ENCODE measurements around the gene TWIST2.

The TWIST2 gene

GRCh38 chr2:238955648-238956531, 108.0 kb downstream of the TWIST2 start:
- ATAC-seq = no peak
- H3K27me3 Mint-ChIP-seq = peaks cover 50% of the 10 kb centered on the region
- H3K27ac Mint-ChIP-seq = no peak overlapping the region
- no peaks in the 10 kb centered on the region for H3K36me3 Mint-ChIP-seq
- H3K4me1 Mint-ChIP-seq = no peaks in the 10 kb centered on the region
- no peaks in the 10 kb centered on the region for H3K9me3 Mint-ChIP-seq
- no peak overlapping the region for H3K4me3 Mint-ChIP-seq

GRCh38 chr2:238956676-238957075, 108.8 kb downstream of the TWIST2 start:
- H3K27me3 Mint-ChIP-seq = peaks cover 50% of the 10 kb centered on the region
- H3K9me3 Mint-ChIP-seq = no peaks in the 10 kb centered on the region
- ATAC-seq = no peak
- no peaks in the 10 kb centered on the region for H3K4me1 Mint-ChIP-seq
- no peak overlapping the region for H3K4me3 Mint-ChIP-seq
- H3K36me3 Mint-ChIP-seq = no peaks in the 10 kb centered on the region
- no peak overlapping the region for H3K27ac Mint-ChIP-seq

Data from stimulated activated memory B cell treated with anti-CD40 and anti-IgM and Interleukin-4, amounts not matched to agents 10 μg/mL and 1 μg/mL and 100 μg/mL, for 72 hours (primary cell).